ENCODE measurements around the gene GHDC. TPM values are rescaled to one million over a fixed set of nuclear protein-coding genes. Genes with fewer than 3 reads are reported as not detected.
"Not testable (repeated sequence)": the region's sequence is repeated elsewhere in the genome, so short reads cannot be mapped to it uniquely, and the experiment has no call there.

GHDC gene
- total RNA-seq, 3 donors from 2014 or later, result 21.9 to 22.2 (median 22.0) TPM

DNA sequence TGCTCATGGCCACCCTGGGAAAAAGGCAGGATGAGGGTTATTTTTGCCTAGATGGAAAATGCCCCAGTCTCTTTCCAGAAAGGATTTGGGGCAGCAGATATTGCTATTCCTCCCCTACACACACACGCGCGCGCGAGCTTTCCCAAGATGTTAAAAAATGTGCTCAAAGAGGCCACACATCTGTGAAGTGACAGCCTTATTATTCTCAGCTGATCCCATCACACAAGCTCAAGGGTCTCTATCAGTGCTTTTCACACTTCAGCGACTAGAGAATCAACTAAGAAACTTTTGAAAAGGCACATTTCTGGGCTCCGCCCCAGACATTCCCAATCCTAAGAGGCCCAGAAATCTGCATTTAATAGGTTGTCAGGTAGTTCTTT is 33.8 kb downstream of the GHDC start:
- Histone ChIP-seq H3K9me3 (no peaks in the 10 kb centered on the region), H3K36me3 (ENCODE audit: low read depth) (no peaks in the 10 kb centered on the region), H3K4me1 (ENCODE audit: low read depth) (no peaks in the 10 kb centered on the region), H3K4me3 (no peak overlapping the region)
- no peak for ATAC-seq
- TF ChIP-seq, protein P1, sequence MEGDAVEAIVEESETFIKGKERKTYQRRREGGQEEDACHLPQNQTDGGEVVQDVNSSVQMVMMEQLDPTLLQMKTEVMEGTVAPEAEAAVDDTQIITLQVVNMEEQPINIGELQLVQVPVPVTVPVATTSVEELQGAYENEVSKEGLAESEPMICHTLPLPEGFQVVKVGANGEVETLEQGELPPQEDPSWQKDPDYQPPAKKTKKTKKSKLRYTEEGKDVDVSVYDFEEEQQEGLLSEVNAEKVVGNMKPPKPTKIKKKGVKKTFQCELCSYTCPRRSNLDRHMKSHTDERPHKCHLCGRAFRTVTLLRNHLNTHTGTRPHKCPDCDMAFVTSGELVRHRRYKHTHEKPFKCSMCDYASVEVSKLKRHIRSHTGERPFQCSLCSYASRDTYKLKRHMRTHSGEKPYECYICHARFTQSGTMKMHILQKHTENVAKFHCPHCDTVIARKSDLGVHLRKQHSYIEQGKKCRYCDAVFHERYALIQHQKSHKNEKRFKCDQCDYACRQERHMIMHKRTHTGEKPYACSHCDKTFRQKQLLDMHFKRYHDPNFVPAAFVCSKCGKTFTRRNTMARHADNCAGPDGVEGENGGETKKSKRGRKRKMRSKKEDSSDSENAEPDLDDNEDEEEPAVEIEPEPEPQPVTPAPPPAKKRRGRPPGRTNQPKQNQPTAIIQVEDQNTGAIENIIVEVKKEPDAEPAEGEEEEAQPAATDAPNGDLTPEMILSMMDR (IDR thresholded peaks at IDR 0.05), result no peak
- no peak for DNase-seq
- intact Hi-C loops (cut with DNase I, micrococcal nuclease), result no loop called here

DNA sequence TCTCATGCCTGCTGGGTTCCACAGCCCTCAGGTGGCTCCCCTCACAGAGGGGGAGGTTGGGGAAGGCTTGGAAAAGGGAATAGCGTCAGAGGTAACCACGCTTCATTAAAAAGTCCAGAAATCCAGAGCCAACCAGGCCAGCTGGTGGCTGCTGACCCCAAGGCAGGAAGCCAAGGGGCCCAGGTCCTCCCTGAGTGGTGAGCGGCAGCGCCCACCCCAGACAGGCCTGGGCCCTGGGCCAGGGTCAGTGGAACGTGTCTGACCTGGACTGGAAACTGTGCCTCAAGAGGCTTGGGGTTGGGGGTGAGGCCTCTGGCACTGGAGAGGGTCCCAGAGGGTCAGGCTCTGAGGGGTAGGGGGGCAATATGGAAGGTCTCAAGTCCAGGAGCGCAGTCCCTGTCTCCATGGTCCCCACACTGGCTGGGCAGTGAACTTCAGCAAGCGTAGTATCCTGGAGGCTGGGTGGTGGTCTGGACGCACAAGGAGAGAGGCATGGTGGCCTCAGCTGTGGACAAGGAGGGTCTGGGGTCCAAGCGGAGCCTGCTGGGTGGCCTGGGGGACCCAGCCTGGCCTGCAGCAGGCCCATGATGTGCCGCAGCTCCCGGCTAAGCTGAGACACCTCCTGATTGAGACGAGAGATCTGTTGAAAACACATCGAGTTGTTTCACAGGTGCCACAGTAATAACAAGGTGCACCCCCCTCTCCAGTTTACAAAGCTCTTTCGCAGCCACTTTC is 34.3 kb downstream of the GHDC start:
- TF ChIP-seq, protein P1 (IDR thresholded peaks at IDR 0.05), result no peak
- intact Hi-C loops (cut with DNase I, micrococcal nuclease), result no loop called here
- Histone ChIP-seq H3K4me1 (ENCODE audit: low read depth) (no peaks in the 10 kb centered on the region), H3K4me3 (no peak overlapping the region), H3K9me3 (no peaks in the 10 kb centered on the region), H3K36me3 (ENCODE audit: low read depth) (no peaks in the 10 kb centered on the region)
- DNase-seq (no peak), ATAC-seq (no peak)

DNA sequence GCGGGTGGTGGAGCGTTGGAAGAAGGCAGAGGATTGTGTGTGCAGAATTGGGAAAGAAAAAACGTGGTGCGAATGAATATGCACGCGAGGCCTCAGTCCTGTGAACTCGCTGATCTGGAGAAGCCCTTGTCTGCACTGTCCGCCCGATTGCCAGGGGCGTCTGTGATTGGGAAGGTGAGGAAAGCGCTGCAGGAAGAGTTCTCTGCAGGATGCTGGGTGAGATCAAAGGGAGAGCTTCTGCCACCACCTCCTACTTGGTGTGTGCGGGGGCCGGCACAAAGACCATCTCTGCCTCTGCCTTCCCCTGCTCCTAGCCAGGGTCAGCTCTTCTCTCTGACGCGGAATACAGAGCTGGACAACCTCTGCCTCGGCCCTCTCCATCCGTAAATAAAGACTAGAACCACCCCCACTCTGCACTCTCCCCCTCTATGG is 38.7 kb downstream of the GHDC start:
- intact Hi-C loops (cut with DNase I, micrococcal nuclease), result no loop called here
- TF ChIP-seq, protein P1 (IDR thresholded peaks at IDR 0.05), result no peak
- Histone ChIP-seq H3K4me3 (no peak overlapping the region), H3K4me1 (ENCODE audit: low read depth) (peaks cover 13% of the 10 kb centered on the region), H3K9me3 (no peaks in the 10 kb centered on the region), H3K36me3 (ENCODE audit: low read depth) (no peaks in the 10 kb centered on the region)
- no peak for DNase-seq
- ATAC-seq, result no peak

DNA sequence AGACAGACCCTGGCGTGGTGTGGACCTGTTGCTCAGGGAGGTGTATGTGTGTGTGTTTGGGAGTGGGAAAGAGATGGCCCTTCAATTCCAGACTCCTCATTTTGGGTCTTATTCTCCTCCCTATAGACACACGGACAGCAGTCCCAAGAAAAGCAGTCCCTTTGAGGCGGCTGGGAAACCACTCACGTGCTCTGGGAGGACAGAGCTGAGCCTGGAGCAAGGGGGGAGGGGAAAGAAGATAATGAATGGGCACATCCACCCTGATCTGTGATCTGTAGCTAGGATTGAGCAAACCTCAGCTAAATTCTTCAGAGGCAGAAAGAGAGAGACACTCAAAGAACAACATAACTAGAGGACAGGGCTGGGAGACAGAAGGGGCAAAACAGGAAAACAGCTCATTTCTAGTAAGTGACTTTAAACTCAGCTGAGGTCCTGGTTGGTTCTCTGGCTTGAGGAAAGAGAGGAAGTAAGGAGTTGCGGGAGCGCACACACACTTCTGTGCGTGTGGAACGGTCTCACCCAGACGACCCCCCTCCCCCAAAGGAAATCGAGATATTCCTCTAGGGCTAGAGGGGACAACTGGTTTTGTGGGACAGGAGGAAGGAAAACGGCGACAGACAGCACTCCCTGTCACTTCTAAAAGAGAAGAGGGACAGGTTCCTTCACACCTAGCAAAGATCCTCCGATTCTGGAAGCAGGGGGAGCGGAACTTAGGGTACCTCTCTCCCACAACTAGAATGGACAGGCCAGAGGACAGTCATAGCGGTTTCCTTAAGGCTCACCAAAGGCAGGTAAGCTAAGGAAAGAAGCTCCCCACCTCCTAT is 40.2 kb downstream of the GHDC start:
- peak; percentile 1 for ATAC-seq
- Histone ChIP-seq H3K4me1 (ENCODE audit: low read depth) (peaks cover 13% of the 10 kb centered on the region), H3K4me3 (peak overlapping the region; percentile 83), H3K9me3 (no peaks in the 10 kb centered on the region), H3K36me3 (ENCODE audit: low read depth) (no peaks in the 10 kb centered on the region)
- intact Hi-C loops (cut with DNase I, micrococcal nuclease), result no loop called here
- TF ChIP-seq, protein P1 (IDR thresholded peaks at IDR 0.05), result no peak
- no peak for DNase-seq

DNA sequence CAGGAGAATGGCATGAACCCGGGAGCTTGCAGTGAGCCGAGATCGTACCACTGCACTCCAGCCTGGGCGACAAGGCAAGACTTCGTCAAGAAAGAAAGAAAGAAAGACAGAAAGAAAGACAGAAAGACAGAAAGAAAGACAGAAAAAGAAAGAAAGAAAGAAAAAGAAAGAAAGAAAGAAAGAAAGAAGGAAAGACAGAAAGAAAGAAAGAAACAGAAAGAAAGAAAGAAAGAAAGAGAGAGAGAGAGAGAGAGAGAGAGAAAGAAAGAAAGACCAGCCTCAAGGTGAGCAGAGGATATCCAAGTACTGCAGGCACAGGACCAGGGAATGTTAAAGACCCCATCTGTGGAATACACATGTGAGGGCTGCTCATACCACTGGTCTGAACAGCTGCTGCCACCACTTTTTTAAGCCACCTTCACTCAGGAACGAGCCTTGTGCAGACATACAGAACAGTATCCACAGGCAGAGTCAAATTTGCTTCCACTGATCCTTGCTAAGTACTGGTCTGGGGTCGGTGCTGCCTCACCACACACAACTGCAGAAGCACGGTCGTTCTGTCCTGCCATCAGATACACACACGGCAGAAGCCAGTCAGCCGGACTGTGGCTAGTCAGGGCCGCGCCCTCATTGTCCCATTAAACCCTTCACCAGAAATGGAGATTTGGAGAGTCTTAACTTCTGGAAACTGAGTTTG is 47.2 kb downstream of the GHDC start:
- DNase-seq (no peak), ATAC-seq (no peak)
- no peaks in the 10 kb centered on the region for H3K9me3 ChIP-seq
- H3K4me3 ChIP-seq, result no peak overlapping the region
- TF ChIP-seq, protein P1 (IDR thresholded peaks at IDR 0.05), result no peak
- H3K4me1 ChIP-seq (ENCODE audit: low read depth), result peaks cover 4% of the 10 kb centered on the region
- intact Hi-C loops (cut with DNase I, micrococcal nuclease), result no loop called here
- no peaks in the 10 kb centered on the region for H3K36me3 ChIP-seq (ENCODE audit: low read depth)

DNA sequence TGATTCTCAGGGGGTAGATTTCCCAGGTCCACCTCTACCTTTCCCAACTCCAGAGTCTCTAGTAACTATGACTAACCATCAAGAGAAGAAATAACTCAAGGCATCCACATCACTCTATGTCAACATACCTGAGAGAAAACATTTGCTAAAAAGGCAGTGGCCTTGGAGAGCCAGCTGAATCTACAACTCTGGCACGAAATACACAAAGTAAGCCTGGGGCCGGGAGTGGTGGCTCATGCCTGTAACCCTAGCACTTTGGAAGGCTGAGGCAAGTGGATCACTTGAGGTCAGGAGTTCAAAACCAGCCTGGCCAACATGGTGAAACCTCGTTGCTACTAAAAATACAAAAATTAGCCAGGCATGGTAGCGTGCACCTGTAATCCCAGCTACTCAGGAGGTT is 51.2 kb downstream of the GHDC start:
- ATAC-seq; H3K4me1 ChIP-seq (ENCODE audit: low read depth); H3K36me3 ChIP-seq (ENCODE audit: low read depth); DNase-seq; H3K9me3 ChIP-seq; intact Hi-C loops (cut with DNase I, micrococcal nuclease); H3K4me3 ChIP-seq: not testable (repeated sequence)
